ENCODE data around the gene STN1. TPM values are rescaled to one million over a fixed set of nuclear protein-coding genes. Genes with fewer than 3 reads are reported as not detected.

The STN1 gene
- polyA plus RNA-seq, 1 donor from 2014 or later, result 20.5 TPM

DNA sequence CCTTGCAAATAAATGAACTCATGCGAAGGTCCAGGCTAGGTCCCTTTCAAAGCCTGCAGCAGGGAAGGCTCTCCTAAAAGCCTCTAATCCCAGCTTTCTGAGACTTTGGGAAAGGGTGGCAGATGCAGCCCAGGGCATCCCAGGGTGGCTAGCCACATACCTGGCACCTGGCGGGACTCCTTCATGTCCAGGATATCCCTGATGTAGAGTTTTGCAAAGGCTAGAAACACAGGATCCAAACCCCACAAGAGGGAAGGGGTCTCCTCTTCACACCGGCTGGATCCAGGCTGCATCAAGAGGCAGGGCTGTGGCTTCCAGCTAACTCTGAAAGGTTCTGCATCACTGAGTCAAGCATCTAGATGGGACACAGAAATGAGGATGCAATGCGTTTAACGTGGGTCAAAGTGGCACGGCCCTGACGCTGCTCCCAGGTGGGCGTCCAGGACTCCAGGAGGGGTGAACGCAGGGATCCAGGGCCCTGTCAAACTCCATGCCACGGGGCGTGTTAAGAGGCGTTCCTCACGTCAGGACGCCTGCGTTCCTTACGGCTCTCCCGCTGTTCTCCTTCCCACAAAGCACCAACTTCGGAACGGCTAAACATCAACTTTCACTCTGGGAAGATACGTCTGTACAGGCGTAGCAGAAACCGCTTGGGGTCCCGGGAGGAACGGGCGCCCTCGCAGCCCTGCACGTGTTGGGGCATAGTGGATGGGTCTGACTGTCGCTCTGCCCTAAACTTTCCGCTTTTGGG is 507 bp downstream of the STN1 start:
- no peaks in the 10 kb centered on the region for H3K27me3 Mint-ChIP-seq
- peaks cover 12 to 29% (median 21%) of the 10 kb centered on the region in 3 donors for H3K4me1 Mint-ChIP-seq
- H3K9me3 Mint-ChIP-seq, result no peaks in the 10 kb centered on the region
- peak overlapping the region; percentile 91 to 98 (median 96) for H3K4me3 Mint-ChIP-seq
- H3K27ac Mint-ChIP-seq, result peak overlapping the region; percentile 90 to 98 (median 91)
- H3K36me3 Mint-ChIP-seq, result peaks cover 5% of the 10 kb centered on the region

DNA sequence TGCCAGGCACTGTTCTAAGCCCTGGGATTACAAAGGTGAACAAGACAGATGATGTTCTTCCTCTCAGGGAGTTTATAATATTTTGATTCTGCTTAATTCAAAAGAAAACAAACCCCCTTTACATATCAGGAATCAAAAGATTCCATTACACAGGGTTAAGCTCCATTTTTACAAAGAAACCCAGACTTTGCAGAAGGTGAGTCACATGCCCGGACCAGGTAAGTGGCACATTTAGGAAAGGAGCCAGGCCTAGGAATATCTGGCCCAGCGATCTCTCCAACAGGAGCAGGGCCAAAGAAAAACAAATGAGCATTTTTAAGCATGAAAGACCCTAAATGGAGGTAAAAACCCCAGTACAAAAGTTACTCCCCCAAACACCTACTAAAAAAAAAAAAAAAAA is 1.1 kb downstream of the STN1 start:
- peak overlapping the region in 2 of 3 donors; percentile 75 to 83 for H3K27ac Mint-ChIP-seq
- H3K9me3 Mint-ChIP-seq, result no peaks in the 10 kb centered on the region
- H3K4me3 Mint-ChIP-seq, result peak overlapping the region; percentile 91 to 98 (median 96)
- H3K36me3 Mint-ChIP-seq, result peaks cover 5% of the 10 kb centered on the region
- no peaks in the 10 kb centered on the region for H3K27me3 Mint-ChIP-seq
- H3K4me1 Mint-ChIP-seq, result peaks cover 14 to 29% (median 21%) of the 10 kb centered on the region in 3 donors

GRCh38 chr10:103916254-103916653 is 1.7 kb downstream of the STN1 start:
- Mint-ChIP-seq H3K36me3 (peaks cover 5% of the 10 kb centered on the region), H3K27ac (peak overlapping the region in 2 of 3 donors; percentile 82 to 83), H3K4me1 (peaks cover 14 to 31% (median 26%) of the 10 kb centered on the region in 3 donors), H3K4me3 (peak overlapping the region; percentile 69 to 97 (median 93)), H3K27me3 (no peaks in the 10 kb centered on the region), H3K9me3 (no peaks in the 10 kb centered on the region)

DNA sequence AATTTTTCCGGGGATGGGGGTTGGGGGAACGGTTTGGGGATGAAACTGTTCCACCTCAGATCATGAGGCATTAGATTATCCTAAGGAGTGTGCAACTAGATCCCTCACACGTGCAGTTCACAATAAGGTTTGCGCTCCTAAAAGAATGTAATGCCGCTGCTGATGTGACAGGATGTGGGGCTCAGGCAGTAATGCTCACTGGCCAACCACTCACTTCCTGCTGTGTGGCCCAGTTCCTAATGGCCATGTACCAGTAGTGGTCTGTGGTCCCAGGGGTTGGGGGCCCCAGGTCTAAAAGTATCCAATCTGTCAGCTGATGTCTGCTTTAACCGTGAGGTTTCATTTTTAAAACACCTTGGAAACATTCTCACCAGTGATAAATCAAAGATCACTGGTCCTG is 2.2 kb downstream of the STN1 start:
- Mint-ChIP-seq H3K9me3 (no peaks in the 10 kb centered on the region), H3K4me1 (peaks cover 17 to 35% (median 31%) of the 10 kb centered on the region in 3 donors), H3K27me3 (no peaks in the 10 kb centered on the region), H3K4me3 (peak overlapping the region; percentile 69 to 97 (median 93)), H3K36me3 (peaks cover 5% of the 10 kb centered on the region), H3K27ac (peak overlapping the region in 2 of 3 donors; percentile 82 to 83)

DNA sequence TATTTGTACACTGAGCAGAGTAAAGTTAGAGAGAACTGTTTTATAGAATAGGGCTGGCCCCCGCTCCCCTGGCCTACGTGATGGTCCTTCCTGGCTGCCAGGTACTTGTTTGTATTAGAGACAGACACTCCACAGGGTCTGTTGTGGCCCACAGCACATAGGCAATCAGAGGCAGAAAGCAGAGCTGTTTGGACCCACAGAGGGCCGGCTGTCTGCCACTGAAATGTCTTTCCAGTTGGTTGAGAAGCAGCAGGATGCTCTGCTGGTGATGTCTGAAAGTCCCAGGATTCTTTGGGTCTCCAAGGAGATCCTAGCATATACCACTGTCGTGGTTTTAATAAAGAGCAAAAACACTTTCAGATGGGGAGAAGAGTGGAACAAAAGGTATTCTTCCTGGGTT is 5.2 kb downstream of the STN1 start:
- H3K9me3 Mint-ChIP-seq, result no peaks in the 10 kb centered on the region

DNA sequence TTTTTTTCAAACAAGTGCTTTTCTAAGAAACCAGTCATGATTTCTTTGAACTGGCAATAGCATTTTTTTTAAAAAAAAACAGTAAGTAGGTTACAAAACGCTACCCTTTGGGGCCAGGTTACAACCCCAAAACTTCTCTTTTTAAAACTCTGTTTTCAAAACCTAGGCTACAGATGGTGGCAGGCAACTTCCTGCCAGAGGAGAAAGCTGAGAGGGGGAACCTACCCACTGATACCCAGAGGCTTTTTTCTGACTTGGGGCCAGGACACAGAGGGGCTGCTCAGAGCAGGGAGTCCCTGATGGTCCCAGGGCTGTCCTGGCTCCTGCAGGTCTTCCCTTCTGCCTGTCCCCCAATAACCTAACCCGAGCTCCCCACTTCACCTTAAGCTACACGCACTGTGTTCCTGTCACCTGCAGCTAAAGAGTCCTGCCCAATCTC is 6.9 kb downstream of the STN1 start:
- H3K4me3 Mint-ChIP-seq, result peak overlapping the region in 2 of 4 donors; percentile 7 to 67
- peaks cover 25 to 41% (median 37%) of the 10 kb centered on the region in 3 donors for H3K4me1 Mint-ChIP-seq
- H3K9me3 Mint-ChIP-seq, result no peaks in the 10 kb centered on the region
- H3K36me3 Mint-ChIP-seq, result peaks cover 8% of the 10 kb centered on the region
- peak overlapping the region; percentile 27 to 90 (median 89) for H3K27ac Mint-ChIP-seq
- H3K27me3 Mint-ChIP-seq, result no peaks in the 10 kb centered on the region

More for the DNA sequence above, 5.2 kb downstream of the STN1 start:
- Mint-ChIP-seq H3K36me3 (peaks cover 8% of the 10 kb centered on the region), H3K4me1 (peaks cover 34 to 47% (median 45%) of the 10 kb centered on the region in 3 donors), H3K27me3 (no peaks in the 10 kb centered on the region), H3K4me3 (peak overlapping the region in 2 of 4 donors; percentile 24 to 49), H3K27ac (peak overlapping the region; percentile 41 to 89 (median 72))

DNA sequence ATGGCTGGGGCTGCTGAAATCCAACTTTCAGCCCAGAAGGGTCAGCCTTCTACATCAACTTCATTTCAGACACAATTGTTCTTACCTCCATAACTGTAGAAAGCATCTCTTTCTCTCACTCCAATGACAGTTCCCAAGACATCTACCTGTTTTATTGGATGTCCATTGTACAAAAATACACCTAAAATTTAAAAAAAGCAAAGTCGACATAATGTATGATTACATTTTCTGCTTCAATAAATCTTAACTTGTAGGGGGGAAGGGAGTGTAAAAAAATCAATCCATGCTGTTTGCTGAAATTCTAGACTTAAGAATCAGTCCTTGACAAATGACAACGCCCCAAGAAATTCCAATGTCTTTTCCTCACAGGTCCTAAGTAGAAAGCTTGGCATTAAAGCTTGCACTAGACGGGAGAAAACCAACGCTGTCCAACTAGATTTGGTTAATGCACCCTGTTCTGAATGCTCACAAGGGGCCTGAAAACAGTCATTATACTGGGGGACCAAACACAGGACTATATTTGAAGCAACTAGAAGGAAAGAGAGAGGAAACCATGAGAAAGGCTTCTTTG is 7.5 kb downstream of the STN1 start:
- Mint-ChIP-seq H3K36me3 (peaks cover 8% of the 10 kb centered on the region), H3K9me3 (no peaks in the 10 kb centered on the region), H3K4me3 (peak overlapping the region in 3 of 4 donors; percentile 2 to 41 (median 7)), H3K27me3 (no peaks in the 10 kb centered on the region), H3K27ac (peak overlapping the region in 2 of 3 donors; percentile 27 to 90), H3K4me1 (peaks cover 22 to 39% (median 33%) of the 10 kb centered on the region in 3 donors)

DNA sequence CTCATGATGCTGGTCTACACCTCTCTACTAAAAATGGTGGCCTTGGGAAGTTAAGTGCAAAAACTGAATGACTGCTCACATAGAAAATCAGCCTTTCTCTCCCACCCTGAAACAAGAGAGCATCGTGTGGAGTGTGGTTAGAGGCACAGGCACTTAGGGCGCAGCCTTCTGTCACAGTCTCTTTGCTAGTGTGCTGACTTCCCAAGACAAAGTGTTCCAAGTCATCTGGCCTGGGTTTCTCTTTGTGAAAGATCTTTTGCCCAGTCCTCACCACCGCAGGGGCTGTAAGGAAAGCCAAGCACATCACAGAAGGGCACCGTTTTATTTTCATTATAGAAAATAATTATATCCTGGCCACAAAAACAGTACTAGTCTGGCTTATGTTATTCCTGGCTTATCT is 12.5 kb downstream of the STN1 start:
- no peaks in the 10 kb centered on the region for H3K9me3 Mint-ChIP-seq
- no peak overlapping the region for H3K27ac Mint-ChIP-seq
- H3K4me3 Mint-ChIP-seq, result no peak overlapping the region
- no peaks in the 10 kb centered on the region for H3K27me3 Mint-ChIP-seq
- peaks cover 13 to 16% (median 14%) of the 10 kb centered on the region in 3 donors for H3K4me1 Mint-ChIP-seq
- H3K36me3 Mint-ChIP-seq, result peaks cover 8% of the 10 kb centered on the region

- Mint-ChIP-seq H3K27me3 (no peaks in the 10 kb centered on the region), H3K27ac (no peak overlapping the region), H3K36me3 (peaks cover 11% of the 10 kb centered on the region), H3K4me1 (no peaks in the 10 kb centered on the region), H3K4me3 (no peak overlapping the region), H3K9me3 (no peaks in the 10 kb centered on the region)
Observed at GRCh38 chr10:103901299-103901698, 16.7 kb downstream of the STN1 start.

DNA sequence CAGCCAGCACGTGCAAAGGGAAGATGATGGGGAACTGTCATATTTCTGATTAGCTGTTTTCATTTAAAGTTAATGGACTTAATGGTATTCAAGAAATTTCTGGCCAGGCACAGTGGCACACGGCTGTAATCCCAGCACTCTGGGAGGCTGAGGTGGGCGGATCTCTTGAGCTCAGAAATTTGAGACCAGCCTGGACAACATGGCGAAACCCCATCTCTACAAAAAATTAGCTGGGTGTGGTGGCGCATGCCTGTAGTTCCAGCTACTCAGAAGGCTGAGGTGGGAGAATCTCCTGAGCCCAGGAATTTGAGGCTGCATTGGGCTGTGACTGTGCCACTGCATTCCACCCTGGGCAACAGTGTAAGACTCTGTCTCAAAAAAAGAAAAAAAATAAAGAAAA is 18.7 kb downstream of the STN1 start:
- no peak overlapping the region for H3K27ac Mint-ChIP-seq
- no peak overlapping the region for H3K4me3 Mint-ChIP-seq
- peaks cover 10% of the 10 kb centered on the region for H3K36me3 Mint-ChIP-seq
- H3K4me1 Mint-ChIP-seq, result peaks cover 0 to 3% (median 0%) of the 10 kb centered on the region in 3 donors
- H3K9me3 Mint-ChIP-seq, result no peaks in the 10 kb centered on the region
- no peaks in the 10 kb centered on the region for H3K27me3 Mint-ChIP-seq

DNA sequence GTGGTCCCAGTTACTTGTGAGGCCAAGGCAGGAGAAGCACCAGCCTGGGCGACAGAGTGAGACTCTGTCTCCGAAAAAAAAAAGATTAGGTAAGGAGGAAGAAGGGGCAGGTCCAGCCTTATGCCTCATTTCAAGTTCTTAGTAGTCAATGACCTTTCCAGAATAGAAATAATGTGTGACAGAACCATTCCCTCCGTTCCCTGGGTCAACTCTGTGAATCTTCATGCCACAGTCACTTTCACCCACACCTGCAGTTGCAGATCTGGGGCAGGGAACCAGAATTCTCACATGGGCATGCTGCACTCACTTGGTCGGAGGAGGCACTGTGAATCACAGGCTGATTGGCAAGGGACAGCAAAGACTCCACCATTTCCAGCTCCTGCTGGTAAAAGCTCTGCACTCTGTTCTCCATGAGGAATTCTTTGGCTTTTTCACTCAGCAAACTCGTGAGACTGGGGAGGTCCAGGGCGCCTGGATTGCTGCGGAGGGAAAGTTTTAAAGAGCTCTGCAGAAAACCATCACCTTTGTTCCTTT is 20.7 kb downstream of the STN1 start:
- Mint-ChIP-seq H3K27ac (peak overlapping the region in 1 of 3 donors; percentile 67), H3K27me3 (no peaks in the 10 kb centered on the region), H3K4me3 (no peak overlapping the region), H3K36me3 (peaks cover 8% of the 10 kb centered on the region), H3K4me1 (peaks cover 0 to 3% (median 0%) of the 10 kb centered on the region in 3 donors), H3K9me3 (no peaks in the 10 kb centered on the region)

GRCh38 chr10:103896225-103896624 is 21.8 kb downstream of the STN1 start:
- Mint-ChIP-seq H3K9me3 (no peaks in the 10 kb centered on the region), H3K27ac (peak overlapping the region in 1 of 3 donors; percentile 86), H3K4me3 (no peak overlapping the region), H3K27me3 (no peaks in the 10 kb centered on the region), H3K4me1 (peaks cover 0 to 3% (median 0%) of the 10 kb centered on the region in 3 donors), H3K36me3 (peaks cover 8% of the 10 kb centered on the region)

- H3K36me3 Mint-ChIP-seq, result peaks cover 8% of the 10 kb centered on the region
- no peaks in the 10 kb centered on the region for H3K27me3 Mint-ChIP-seq
- peak overlapping the region in 1 of 3 donors; percentile 11 for H3K27ac Mint-ChIP-seq
- no peaks in the 10 kb centered on the region for H3K9me3 Mint-ChIP-seq
- H3K4me3 Mint-ChIP-seq, result no peak overlapping the region
- H3K4me1 Mint-ChIP-seq, result peaks cover 0 to 3% (median 0%) of the 10 kb centered on the region in 3 donors
Observed at GRCh38 chr10:103895411-103896186, 22.4 kb downstream of the STN1 start.

DNA sequence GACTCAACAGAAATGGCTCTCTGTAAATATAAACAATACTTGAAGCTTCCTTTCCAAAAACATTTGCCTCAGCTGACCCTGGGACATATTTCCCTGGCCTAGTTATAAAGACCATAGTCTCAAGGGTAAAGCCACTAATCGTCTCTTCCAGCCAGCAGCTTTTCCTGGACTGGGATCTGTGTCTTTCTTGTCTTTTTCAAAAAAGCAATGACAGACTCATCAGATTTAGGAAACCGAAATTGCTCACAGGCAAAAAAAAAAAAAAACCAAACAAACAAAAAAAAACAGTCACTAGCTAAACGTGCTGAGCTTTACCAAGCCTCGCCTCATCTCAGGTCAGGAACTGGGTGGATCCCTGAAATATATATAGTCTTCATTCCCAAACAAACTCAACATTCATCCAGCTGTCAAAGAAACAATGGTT is 23.5 kb downstream of the STN1 start:
- Mint-ChIP-seq H3K27me3 (no peaks in the 10 kb centered on the region), H3K27ac (peak overlapping the region in 1 of 3 donors; percentile 31), H3K4me1 (peaks cover 0 to 3% (median 0%) of the 10 kb centered on the region in 3 donors), H3K36me3 (peaks cover 8% of the 10 kb centered on the region), H3K4me3 (no peak overlapping the region), H3K9me3 (no peaks in the 10 kb centered on the region)

All from IgD-negative memory B cell (primary cell).